OCI-LY3 (cell line): ENCODE data around the gene TPRN.

Source experiments
- H2AFZ ChIP-seq: fragments of 200-600, 300-600 bp; shearing (Covaris generic); 2 replicates; pipeline ENCODE4 v1.6.0; 2014; ENCODE audit warnings: antibody characterized with exemption, low read depth, low read length
- H3K27ac ChIP-seq: fragments of 200-600, 300-600 bp; sonication (generic); 2 replicates; pipeline ENCODE4 v1.5.1; 2014; ENCODE audit warnings: mild to moderate bottlenecking, low read length, moderate library complexity, mixed read lengths
- H3K27me3 ChIP-seq: fragments of 200-600, 300-600 bp; sonication (generic); 2 replicates; pipeline ENCODE4 v1.6.1; 2014; ENCODE audit warnings: low read depth, low read length, mixed read lengths
- H3K36me3 ChIP-seq: fragments of 200-600, 300-600 bp; sonication (generic); replicated peaks from 2 replicates; pipeline ENCODE3; 2014; ENCODE audit warnings: low read depth, low read length, mixed read lengths
- H3K4me1 ChIP-seq: fragments of 300-600, 200-600 bp; sonication (generic); 2 replicates; pipeline ENCODE4 v1.6.1; 2014; ENCODE audit warnings: low read length, mixed read lengths
- H3K4me2 ChIP-seq: fragments of 200-600, 300-600 bp; sonication (generic); 2 replicates; pipeline ENCODE4 v1.6.1; 2014; ENCODE audit warnings: low read length, mixed read lengths
- H3K4me3 ChIP-seq: fragments of 300-600, 200-600 bp; sonication (generic); 2 replicates; pipeline ENCODE4 v1.5.1; 2014; ENCODE audit warnings: antibody characterized with exemption, mild to moderate bottlenecking, low read length, moderate library complexity
- H3K79me2 ChIP-seq: fragments of 300-600, 200-600 bp; shearing (Covaris generic); 2 replicates; pipeline ENCODE4 v1.6.1; 2014; ENCODE audit warnings: mild to moderate bottlenecking, low read length, mixed read lengths
- H3K9ac ChIP-seq: fragments of 300-600, 200-600 bp; shearing (Covaris generic); 2 replicates; pipeline ENCODE4 v1.6.0; 2014; ENCODE audit warnings: mild to moderate bottlenecking, low read length, moderate library complexity
- H3K9me3 ChIP-seq: fragments of 200-600, 300-600 bp; shearing (Covaris generic); 2 replicates; pipeline ENCODE4 v1.6.1; 2014; ENCODE audit warnings: low read length, mixed read lengths; ENCODE audit not compliant: insufficient read depth
- H4K20me1 ChIP-seq: fragments of 200-600, 300-600 bp; sonication (generic); 2 replicates; pipeline ENCODE4 v1.6.1; 2016; ENCODE audit warnings: low read length, mixed read lengths; ENCODE audit not compliant: insufficient read depth
- CTCF ChIP-seq: fragments of 200-600, 300-600 bp; sonication (generic); IDR thresholded peaks from 2 replicates; pipeline ENCODE4 v1.5.1; 2014; ENCODE audit warnings: antibody characterized with exemption, low read length, low read depth
- EZH2phosphoT487 ChIP-seq: fragments of 200-600 bp; shearing (Covaris generic); IDR thresholded peaks from 2 replicates; pipeline ENCODE4 v1.6.1; 2018; ENCODE audit warnings: antibody characterized with exemption, mixed run types, low read depth

TPRN gene

GRCh38 chr9:137156567-137157375 lies 43.8 kb downstream of the TPRN start:
- Histone ChIP-seq H3K9ac (no peak overlapping the region), H3K79me2 (no peaks in the 10 kb centered on the region), H4K20me1 (no peaks in the 10 kb centered on the region), H3K36me3 (no peaks in the 10 kb centered on the region), H2AFZ (no peak overlapping the region), H3K4me1 (peaks cover 24% of the 10 kb centered on the region), H3K4me2 (no peak overlapping the region), H3K27ac (no peak overlapping the region), H3K9me3 (no peaks in the 10 kb centered on the region), H3K4me3 (no peak overlapping the region), H3K27me3 (0 out of 2 replicates have a peak, but pooled peaks cover 6% of the 10 kb centered on the region)
- TF ChIP-seq EZH2phosphoT487 (no peak), CTCF (no peak)

GRCh38 chr9:137152844-137153405 lies 47.6 kb downstream of the TPRN start:
- H3K9ac ChIP-seq = no peak overlapping the region
- no peak overlapping the region for H3K4me3 ChIP-seq
- H3K27ac ChIP-seq = no peak overlapping the region
- peaks cover 21% of the 10 kb centered on the region for H3K4me1 ChIP-seq
- no peak overlapping the region for H2AFZ ChIP-seq
- H3K4me2 ChIP-seq = no peak overlapping the region
- H3K27me3 ChIP-seq = 0 out of 2 replicates have a peak, but pooled peaks cover 2% of the 10 kb centered on the region
- no peaks in the 10 kb centered on the region for H3K36me3 ChIP-seq
- no peaks in the 10 kb centered on the region for H4K20me1 ChIP-seq
- no peaks in the 10 kb centered on the region for H3K79me2 ChIP-seq
- no peak for TF ChIP-seq CTCF
- TF ChIP-seq EZH2phosphoT487 = no peak
- no peaks in the 10 kb centered on the region for H3K9me3 ChIP-seq

- Histone ChIP-seq H3K4me2 (peak overlapping the region; percentile 77), H3K9me3 (no peaks in the 10 kb centered on the region), H4K20me1 (no peaks in the 10 kb centered on the region), H2AFZ (no peak overlapping the region), H3K79me2 (no peaks in the 10 kb centered on the region), H3K4me1 (peaks cover 21% of the 10 kb centered on the region), H3K4me3 (peak overlapping the region; percentile 43), H3K9ac (peak overlapping the region; percentile 26; the same call in 1 of the 2 replicates), H3K27me3 (no peaks in the 10 kb centered on the region), H3K27ac (peak overlapping the region; percentile 73), H3K36me3 (no peaks in the 10 kb centered on the region)
- TF ChIP-seq CTCF (no peak), EZH2phosphoT487 (no peak)
Observed at GRCh38 chr9:137150617-137151457, 49.7 kb downstream of the TPRN start.
